Esophagus squamous epithelium (tissue), 5 donors: Measurements from ENCODE around the gene SCML1. TPM values are rescaled to one million over a fixed set of nuclear protein-coding genes. Genes with fewer than 3 reads are reported as not detected.
A peak's percentile ranks its signal among the peaks of the same experiment; 100 is the strongest.

ENCODE experiments used
- DNase-seq: peaks from one replicate; lab custom pipeline; 2025; lab: John Stamatoyannopoulos, UW
- H3K27ac ChIP-seq, 4 donors: fragments of 200-600 bp; sonication (generic); one replicate each; pipeline ENCODE4 v1.5.1; 2016 to 2019; ENCODE audit warnings: mild to moderate bottlenecking in 1 of 4
- H3K27me3 ChIP-seq, 4 donors: fragments of 200-600 bp; sonication (generic); 1 replicate in 3 of 4; 2 replicates in 1 of 4; pipeline versions ENCODE4 v1.5.1 to v1.6.0; 2017 to 2021; ENCODE audit warnings: antibody characterized with exemption in 1 of 4
- H3K36me3 ChIP-seq, 3 donors: fragments of 200-600 bp; sonication (generic); one replicate each; pipeline ENCODE4 v1.5.1; 2016 to 2019
- H3K4me1 ChIP-seq, 3 donors: fragments of 200-600 bp; sonication (generic); one replicate each; pipeline ENCODE4 v1.5.1; 2017 to 2019
- H3K4me3 ChIP-seq, 4 donors: fragments of 200-600 bp; sonication (generic); 1 replicate in 3 of 4; 2 replicates in 1 of 4; pipeline ENCODE4 v1.5.1; 2016 to 2019; ENCODE audit warnings: mild to moderate bottlenecking in 2 of 4, moderate library complexity in 1 of 4
- H3K9me3 ChIP-seq, 3 donors: fragments of 200-600 bp; sonication (generic); one replicate each; pipeline ENCODE4 v1.5.1; 2016 to 2019
- POLR2A ChIP-seq, 4 donors: fragments of 450-650 bp; IDR thresholded peaks; one replicate each; pipeline ENCODE4 v1.6.1; 2017; ENCODE audit warnings: antibody characterized with exemption in 4 of 4, mild to moderate bottlenecking in 4 of 4, moderate library complexity in 3 of 4
- WGBS, 2 donors: methylation state at CpG; one replicate each; pipeline ENCODE4 v1.1.5; 2018; 5-methylcytosine and 5-hydroxymethylcytosine counted together
- intact Hi-C: fragments of 100-400 bp; cut with DNase I; formaldehyde crosslinking; loops from one replicate; pipeline ENCODE4 v1.15.0; 2022
- total RNA-seq, 4 donors: library from RNA; depleted of rRNA; stranded (reverse); fragments of >200 nt; gene quantifications; one replicate each; pipeline ENCODE4 v1.1.0, GENCODE V29; 2016
- TF ChIP-seq, protein P1 (sequence below), 6 experiments: fragments of 450-650 bp in 4 of 6; fragments of 200-600 bp in 2 of 6; sonication (generic) in 2 of 6; IDR thresholded peaks; one replicate each; pipeline ENCODE4 v1.5.1; 2016 to 2019; ENCODE audit warnings: antibody characterized with exemption in 6 of 6, mild to moderate bottlenecking in 4 of 6, moderate library complexity in 4 of 6
- donor health status: DM: yes; HTN: yes; CAD: no.

The SCML1 gene
- total RNA-seq, 4 donors from 2014 or later, result 2.6 to 11.8 (median 7.5) TPM

DNA sequence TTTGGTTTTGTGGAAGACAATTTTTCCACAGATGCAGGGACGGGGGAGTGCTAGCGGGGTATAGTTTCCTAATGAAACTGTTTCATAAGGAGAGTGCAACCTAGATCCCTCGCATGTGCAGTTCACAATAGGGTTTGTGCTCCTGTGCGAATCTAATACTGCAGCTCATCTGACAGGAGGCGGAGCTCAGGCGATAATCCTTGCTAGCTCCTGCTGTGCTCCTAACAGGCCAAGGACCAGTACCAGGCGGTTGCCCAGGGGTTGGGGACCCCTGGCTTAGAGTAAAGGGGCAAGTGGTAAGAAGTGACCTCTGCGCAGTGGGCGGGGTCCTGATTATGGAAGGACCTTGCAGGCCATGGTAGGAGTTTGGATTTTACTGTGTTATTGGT is 3.8 kb downstream of the SCML1 start:
- TF ChIP-seq, protein P1, sequence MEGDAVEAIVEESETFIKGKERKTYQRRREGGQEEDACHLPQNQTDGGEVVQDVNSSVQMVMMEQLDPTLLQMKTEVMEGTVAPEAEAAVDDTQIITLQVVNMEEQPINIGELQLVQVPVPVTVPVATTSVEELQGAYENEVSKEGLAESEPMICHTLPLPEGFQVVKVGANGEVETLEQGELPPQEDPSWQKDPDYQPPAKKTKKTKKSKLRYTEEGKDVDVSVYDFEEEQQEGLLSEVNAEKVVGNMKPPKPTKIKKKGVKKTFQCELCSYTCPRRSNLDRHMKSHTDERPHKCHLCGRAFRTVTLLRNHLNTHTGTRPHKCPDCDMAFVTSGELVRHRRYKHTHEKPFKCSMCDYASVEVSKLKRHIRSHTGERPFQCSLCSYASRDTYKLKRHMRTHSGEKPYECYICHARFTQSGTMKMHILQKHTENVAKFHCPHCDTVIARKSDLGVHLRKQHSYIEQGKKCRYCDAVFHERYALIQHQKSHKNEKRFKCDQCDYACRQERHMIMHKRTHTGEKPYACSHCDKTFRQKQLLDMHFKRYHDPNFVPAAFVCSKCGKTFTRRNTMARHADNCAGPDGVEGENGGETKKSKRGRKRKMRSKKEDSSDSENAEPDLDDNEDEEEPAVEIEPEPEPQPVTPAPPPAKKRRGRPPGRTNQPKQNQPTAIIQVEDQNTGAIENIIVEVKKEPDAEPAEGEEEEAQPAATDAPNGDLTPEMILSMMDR (IDR thresholded peaks at IDR 0.05), result no peak
- TF ChIP-seq POLR2A (IDR thresholded peaks at IDR 0.05), result no peak
- Histone ChIP-seq H3K4me1 (peaks cover 0 to 14% (median 0%) of the 10 kb centered on the region in 3 donors), H3K9me3 (no peaks in the 10 kb centered on the region), H3K27ac (no peak overlapping the region), H3K36me3 (no peaks in the 10 kb centered on the region), H3K27me3 (no peaks in the 10 kb centered on the region), H3K4me3 (no peak overlapping the region)
- WGBS, 2 donors, result 77 to 92% methylated on average over 2 to 9 of the region's 9 CpGs
- no peak for DNase-seq
- intact Hi-C loops, result no loop called here

GRCh38 chrX:17743913-17744312 is 6.6 kb downstream of the SCML1 start:
- intact Hi-C loops, result no loop called here
- Histone ChIP-seq H3K9me3 (no peaks in the 10 kb centered on the region), H3K27me3 (no peaks in the 10 kb centered on the region), H3K27ac (no peak overlapping the region), H3K4me1 (peaks cover 0 to 5% (median 0%) of the 10 kb centered on the region in 3 donors), H3K36me3 (no peaks in the 10 kb centered on the region), H3K4me3 (no peak overlapping the region)
- DNase-seq, result no peak
- WGBS, 2 donors, result 17 to 27% methylated on average over 2 of the region's 2 CpGs
- TF ChIP-seq, protein P1 (IDR thresholded peaks at IDR 0.05), result no peak
- TF ChIP-seq POLR2A (IDR thresholded peaks at IDR 0.05), result no peak

GRCh38 chrX:17744896-17745523 is 7.7 kb downstream of the SCML1 start:
- H3K27ac ChIP-seq, result no peak overlapping the region
- H3K27me3 ChIP-seq, result no peaks in the 10 kb centered on the region
- intact Hi-C loops, result no loop called here
- DNase-seq, result no peak
- H3K4me1 ChIP-seq, result no peaks in the 10 kb centered on the region
- H3K4me3 ChIP-seq, result no peak overlapping the region
- peaks cover 0 to 3% (median under 1%) of the 10 kb centered on the region in 3 donors for H3K36me3 ChIP-seq
- H3K9me3 ChIP-seq, result no peaks in the 10 kb centered on the region
- 90 to 100% methylated on average over 2 of the region's 2 CpGs for WGBS, 2 donors
- TF ChIP-seq, protein P1 (IDR thresholded peaks at IDR 0.05), result peak in 4 of 6 experiments; percentile 10 to 42 (median 28)
- no peak for TF ChIP-seq POLR2A (IDR thresholded peaks at IDR 0.05)

DNA sequence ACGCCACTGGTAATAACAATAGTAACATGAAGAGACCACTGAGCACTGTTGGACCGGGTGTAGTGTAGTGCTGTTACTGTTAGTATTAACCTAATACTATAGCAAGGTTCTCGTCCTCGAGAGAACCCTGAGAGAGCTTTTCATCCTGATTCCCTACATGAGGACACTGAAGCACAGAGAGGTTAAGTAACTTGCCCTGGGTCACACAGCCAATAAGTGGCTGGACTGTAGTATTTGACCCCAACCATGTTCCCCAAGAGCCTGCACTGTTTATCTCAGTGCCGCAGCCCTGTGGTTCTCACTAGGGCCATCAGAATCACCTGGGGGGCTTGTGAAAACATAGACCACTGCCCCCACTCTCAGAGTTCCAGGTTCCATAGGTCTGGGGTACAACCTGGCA is 10.4 kb downstream of the SCML1 start:
- Histone ChIP-seq H3K27me3 (no peaks in the 10 kb centered on the region), H3K4me3 (no peak overlapping the region), H3K9me3 (no peaks in the 10 kb centered on the region), H3K27ac (no peak overlapping the region), H3K4me1 (no peaks in the 10 kb centered on the region), H3K36me3 (peaks cover 0 to 24% (median 8%) of the 10 kb centered on the region in 3 donors)
- TF ChIP-seq, protein P1 (IDR thresholded peaks at IDR 0.05), result no peak
- TF ChIP-seq POLR2A (IDR thresholded peaks at IDR 0.05), result no peak
- intact Hi-C loops, result no loop called here
- no peak for DNase-seq
- 73% methylated on average over 5 of the region's 5 CpGs; no CpG with 5 or more reads in 1 of the 2 donors for WGBS, 2 donors

DNA sequence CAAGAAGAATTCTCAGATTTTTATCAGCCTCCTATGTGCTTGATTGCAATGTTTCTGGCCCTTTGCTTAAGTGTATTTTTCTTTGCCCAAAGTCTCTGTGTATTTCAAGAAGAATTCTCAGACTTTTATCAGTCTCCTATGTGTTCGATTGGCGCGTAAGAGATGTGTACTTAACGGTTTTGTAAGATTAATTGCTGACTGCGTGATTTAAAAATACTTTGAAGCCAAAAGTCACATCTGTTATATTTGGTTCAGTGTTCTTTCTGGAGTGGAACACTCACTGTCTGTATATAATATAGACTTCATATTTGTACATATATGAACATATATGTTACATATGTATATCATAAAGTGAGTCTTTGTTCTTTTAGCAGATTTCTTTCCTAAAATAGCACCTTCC is 11.4 kb downstream of the SCML1 start:
- no peak for DNase-seq
- intact Hi-C loops, result no loop called here
- no peaks in the 10 kb centered on the region for H3K9me3 ChIP-seq
- no peaks in the 10 kb centered on the region for H3K4me1 ChIP-seq
- no peak overlapping the region for H3K4me3 ChIP-seq
- no peak for TF ChIP-seq POLR2A (IDR thresholded peaks at IDR 0.05)
- TF ChIP-seq, protein P1 (IDR thresholded peaks at IDR 0.05), result no peak
- H3K27ac ChIP-seq, result no peak overlapping the region
- WGBS, 2 donors, result 86 to 92% methylated on average over 5 of the region's 5 CpGs
- H3K36me3 ChIP-seq, result peaks cover 0 to 30% (median 8%) of the 10 kb centered on the region in 3 donors
- no peaks in the 10 kb centered on the region for H3K27me3 ChIP-seq
